IgD-negative memory B cell (primary cell): ENCODE data around the gene FIBP. TPM values are rescaled to one million over a fixed set of nuclear protein-coding genes. Genes with fewer than 3 reads are reported as not detected.

ENCODE experiments used
- H3K27ac Mint-ChIP-seq, 3 donors: one replicate each; pipeline ENCODE4 v1.8.0; 2020 to 2022; ENCODE audit warnings: mild to moderate bottlenecking in 3 of 3, mixed read lengths in 3 of 3, moderate library complexity in 1 of 3
- H3K27me3 Mint-ChIP-seq: one replicate; pipeline ENCODE4 v1.8.0; 2021; ENCODE audit warnings: mixed read lengths
- H3K36me3 Mint-ChIP-seq: one replicate; pipeline ENCODE4 v1.8.0; 2020; ENCODE audit warnings: mild to moderate bottlenecking, mixed read lengths
- H3K4me1 Mint-ChIP-seq, 3 donors: one replicate each; pipeline ENCODE4 v1.8.0; 2020 to 2022; ENCODE audit warnings: mixed read lengths in 3 of 3, mild to moderate bottlenecking in 1 of 3
- H3K4me3 Mint-ChIP-seq, 4 donors: one replicate each; pipeline ENCODE4 v1.8.0; 2020 to 2022; ENCODE audit warnings: mild to moderate bottlenecking in 4 of 4, mixed read lengths in 4 of 4, moderate library complexity in 3 of 4
- H3K9me3 Mint-ChIP-seq, 3 donors: one replicate each; pipeline ENCODE4 v1.8.0; 2020 to 2021; ENCODE audit warnings: mixed read lengths in 3 of 3, mild to moderate bottlenecking in 1 of 3
- polyA plus RNA-seq: library from polyadenylated mRNA; unstranded; fragments of 300-500 nt; fragmentation: Illumina TruSeq; gene quantifications from one replicate; pipeline ENCODE4 v1.2.3, GENCODE V29; 2021

Gene FIBP
- polyA plus RNA-seq, 1 donor from 2014 or later: 97.0 TPM

DNA sequence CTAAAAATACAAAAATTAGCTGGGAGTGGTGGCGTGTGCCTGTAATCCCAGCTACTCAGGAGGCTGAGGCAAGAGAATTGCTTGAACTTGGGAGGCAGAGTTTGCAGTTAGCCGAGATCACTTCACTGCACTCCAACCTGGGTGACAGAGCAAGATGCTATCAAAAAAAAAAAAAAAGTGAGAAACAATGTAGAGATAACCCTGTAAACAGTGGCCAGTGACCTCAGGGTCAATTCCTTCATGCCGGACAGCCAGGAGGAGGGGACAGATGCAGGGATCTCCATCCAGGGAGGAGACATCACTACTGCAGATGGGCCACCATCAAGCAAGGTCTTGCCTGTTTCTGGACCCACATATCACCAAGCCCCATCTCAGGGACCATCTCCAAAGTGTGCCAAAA is 40.5 kb downstream of the FIBP start:
- no peaks in the 10 kb centered on the region for H3K36me3 Mint-ChIP-seq
- H3K27me3 Mint-ChIP-seq: no peaks in the 10 kb centered on the region
- no peak overlapping the region for H3K27ac Mint-ChIP-seq
- H3K9me3 Mint-ChIP-seq: no peaks in the 10 kb centered on the region
- H3K4me3 Mint-ChIP-seq: no peak overlapping the region
- peaks cover 0 to 5% (median 2%) of the 10 kb centered on the region in 3 donors for H3K4me1 Mint-ChIP-seq

DNA sequence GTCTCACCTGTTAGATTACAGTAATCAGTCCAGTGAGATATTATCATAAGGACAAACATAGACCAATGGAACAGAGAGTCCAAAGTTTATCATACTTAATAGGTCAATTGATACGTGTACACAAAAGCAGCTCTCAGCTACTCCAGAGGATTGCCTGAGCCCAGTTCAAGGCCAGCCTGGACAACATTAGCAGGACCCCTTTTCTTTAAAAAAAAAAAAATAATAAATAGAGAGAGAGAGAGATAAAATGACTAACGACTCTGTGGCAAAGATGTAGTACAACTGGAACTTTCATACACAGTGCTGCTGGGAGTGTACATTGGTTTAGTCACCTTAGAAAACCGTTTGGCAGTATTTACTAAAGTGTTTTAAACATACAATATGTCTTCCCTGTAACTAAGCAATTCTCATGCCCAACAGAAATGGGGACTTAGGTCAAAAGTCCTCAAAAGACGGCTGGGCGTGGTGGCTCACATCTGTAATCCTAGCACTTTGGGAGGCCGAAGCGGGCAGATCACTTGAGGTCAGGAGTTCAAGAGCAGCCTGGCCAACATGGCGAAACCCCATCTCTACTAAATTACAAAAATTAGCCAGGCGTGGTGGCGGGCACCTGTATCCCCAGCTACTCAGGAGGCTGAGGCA is 43.9 kb downstream of the FIBP start:
- Mint-ChIP-seq H3K36me3 (no peaks in the 10 kb centered on the region), H3K27ac (no peak overlapping the region), H3K4me1 (no peaks in the 10 kb centered on the region), H3K27me3 (no peaks in the 10 kb centered on the region), H3K4me3 (no peak overlapping the region), H3K9me3 (no peaks in the 10 kb centered on the region)

DNA sequence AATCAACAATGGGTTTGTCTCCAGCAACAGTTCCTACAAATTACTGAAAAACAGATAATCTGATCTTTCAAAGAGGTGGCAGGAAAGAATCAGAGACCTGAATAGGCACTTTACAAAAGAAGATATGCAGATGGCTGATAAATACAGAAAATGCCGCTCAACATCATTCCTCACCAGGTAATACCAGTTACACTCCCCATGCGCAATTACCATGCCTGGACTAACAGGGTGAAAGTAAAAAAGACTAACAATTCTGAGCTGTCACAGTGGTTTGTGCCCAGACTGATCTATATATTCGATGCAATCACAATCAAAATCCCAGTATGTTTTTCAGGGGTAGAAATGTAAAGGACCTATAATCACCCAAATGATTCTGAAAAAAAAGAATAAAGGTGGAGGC is 44.5 kb downstream of the FIBP start:
- H3K4me1 Mint-ChIP-seq: no peaks in the 10 kb centered on the region
- no peaks in the 10 kb centered on the region for H3K9me3 Mint-ChIP-seq
- H3K36me3 Mint-ChIP-seq: no peaks in the 10 kb centered on the region
- H3K27ac Mint-ChIP-seq: no peak overlapping the region
- H3K27me3 Mint-ChIP-seq: no peaks in the 10 kb centered on the region
- H3K4me3 Mint-ChIP-seq: no peak overlapping the region

DNA sequence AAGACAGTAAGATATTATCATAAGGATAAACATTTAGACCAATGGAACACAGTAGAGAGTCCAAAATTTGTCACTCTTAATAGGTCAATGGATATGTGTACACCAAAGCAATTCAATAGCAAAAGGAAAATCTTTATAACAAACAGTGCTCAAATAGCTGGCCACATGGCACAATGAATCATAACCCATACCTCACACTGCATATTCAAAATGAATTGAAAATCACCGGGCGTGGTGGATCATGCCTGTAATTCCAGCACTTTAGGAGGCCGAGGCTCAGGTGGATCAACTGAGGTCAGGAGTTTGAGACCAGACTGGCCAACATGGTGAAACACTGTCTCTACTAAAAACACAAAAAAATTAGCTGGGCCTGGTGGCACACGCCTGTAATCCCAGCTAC is 46.1 kb downstream of the FIBP start:
- Mint-ChIP-seq H3K4me1 (no peaks in the 10 kb centered on the region), H3K4me3 (no peak overlapping the region)

DNA sequence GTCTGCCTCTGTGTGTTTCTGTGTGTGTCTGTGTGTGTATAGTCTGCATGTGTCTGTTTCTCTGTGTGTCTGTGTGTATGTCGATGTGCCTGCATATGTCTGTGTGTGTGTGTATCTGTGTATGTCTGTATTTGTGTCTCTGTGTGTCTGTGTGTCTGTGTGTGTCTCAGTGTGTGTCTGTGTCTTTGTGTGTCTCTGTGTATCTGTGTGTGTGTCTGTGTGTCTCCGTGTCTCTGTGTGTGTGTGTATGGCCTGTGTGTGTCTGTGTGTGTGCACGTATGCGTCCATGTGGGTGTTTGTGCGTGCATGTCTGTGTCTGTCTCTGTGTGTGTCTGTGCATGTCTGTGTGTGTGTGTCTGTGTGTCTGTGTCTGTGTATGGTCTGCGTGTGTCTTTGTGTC is 54.1 kb downstream of the FIBP start:
- H3K27ac Mint-ChIP-seq: no peak overlapping the region
- H3K4me3 Mint-ChIP-seq: no peak overlapping the region
- peaks cover 1% of the 10 kb centered on the region for H3K27me3 Mint-ChIP-seq
- H3K36me3 Mint-ChIP-seq: no peaks in the 10 kb centered on the region
- H3K9me3 Mint-ChIP-seq: no peaks in the 10 kb centered on the region
- peaks cover 0 to 6% (median 6%) of the 10 kb centered on the region in 3 donors for H3K4me1 Mint-ChIP-seq

More for the DNA sequence above, 46.1 kb downstream of the FIBP start:
- H3K27ac Mint-ChIP-seq: no peak overlapping the region
- H3K9me3 Mint-ChIP-seq: no peaks in the 10 kb centered on the region
- H3K27me3 Mint-ChIP-seq: no peaks in the 10 kb centered on the region
- H3K36me3 Mint-ChIP-seq: no peaks in the 10 kb centered on the region

Other genes starting within 250 kb of the FIBP start
- 66.7 TPM for gene RELA, start 225.6 kb downstream of the FIBP start, polyA plus RNA-seq
- 62.6 TPM for gene KAT5, start 176.2 kb downstream of the FIBP start, polyA plus RNA-seq
- 120 TPM for gene RNASEH2C, start 167.7 kb downstream of the FIBP start, polyA plus RNA-seq
- gene AP5B1, start 107.5 kb downstream of the FIBP start, polyA plus RNA-seq: 17.2 TPM
- not detected for gene OVOL1, start 101.4 kb downstream of the FIBP start, polyA plus RNA-seq
- 0.78 TPM for gene SNX32, start 54.5 kb downstream of the FIBP start, polyA plus RNA-seq
- 2,244 TPM for gene CFL1, start 30.3 kb downstream of the FIBP start, polyA plus RNA-seq
- 38.7 TPM for gene MUS81, start 28.0 kb downstream of the FIBP start, polyA plus RNA-seq
- gene EFEMP2, start 15.7 kb downstream of the FIBP start, polyA plus RNA-seq: 0.29 TPM
- gene CTSW, start 8.6 kb downstream of the FIBP start, polyA plus RNA-seq: 29.2 TPM
- gene CCDC85B, start 2.2 kb upstream of the FIBP start, polyA plus RNA-seq: 83.9 TPM
- gene FOSL1, start 11.9 kb upstream of the FIBP start, polyA plus RNA-seq: 0.79 TPM
- 61.6 TPM for gene C11orf68, start 30.6 kb upstream of the FIBP start, polyA plus RNA-seq
- 90.7 TPM for gene DRAP1, start 31.0 kb upstream of the FIBP start, polyA plus RNA-seq
- not detected for gene TSGA10IP, start 57.0 kb upstream of the FIBP start, polyA plus RNA-seq
- 53.1 TPM for gene SART1, start 73.3 kb upstream of the FIBP start, polyA plus RNA-seq
- 35.8 TPM for gene EIF1AD, start 113.7 kb upstream of the FIBP start, polyA plus RNA-seq
- 284 TPM for gene BANF1, start 114.0 kb upstream of the FIBP start, polyA plus RNA-seq
- gene CST6, start 123.5 kb upstream of the FIBP start, polyA plus RNA-seq: not detected
- not detected for gene CATSPER1, start 138.0 kb upstream of the FIBP start, polyA plus RNA-seq
- gene GAL3ST3, start 160.7 kb upstream of the FIBP start, polyA plus RNA-seq: not detected
- gene SF3B2, start 163.9 kb upstream of the FIBP start, polyA plus RNA-seq: 91.8 TPM
- gene PACS1, start 181.8 kb upstream of the FIBP start, polyA plus RNA-seq: 72.9 TPM